Measurements from ENCODE around the gene CPT1A.

The CPT1A gene

GRCh38 chr11:68828957-68829356 lies 12.8 kb downstream of the CPT1A start:
- DNase-seq, result no peak

- DNase-seq, result no peak
Observed at GRCh38 chr11:68828155-68828931, 13.4 kb downstream of the CPT1A start.

GRCh38 chr11:68827733-68828132 lies 14.0 kb downstream of the CPT1A start:
- DNase-seq, result no peak

GRCh38 chr11:68826726-68827125 lies 15.0 kb downstream of the CPT1A start:
- no peak for DNase-seq

- DNase-seq, result peak; percentile 54 to 67
Observed at GRCh38 chr11:68825571-68825970, 16.1 kb downstream of the CPT1A start.

- DNase-seq, result no peak
Observed at GRCh38 chr11:68822546-68822945, 19.2 kb downstream of the CPT1A start.

GRCh38 chr11:68821670-68822069 lies 20.0 kb downstream of the CPT1A start:
- DNase-seq, result no peak

- DNase-seq, result no peak
Observed at GRCh38 chr11:68819362-68819761, 22.4 kb downstream of the CPT1A start.

GRCh38 chr11:68818181-68818580 lies 23.5 kb downstream of the CPT1A start:
- no peak for DNase-seq

GRCh38 chr11:68817554-68817953 lies 24.2 kb downstream of the CPT1A start:
- no peak for DNase-seq

- peak; percentile 26 to 49 for DNase-seq
Observed at GRCh38 chr11:68816917-68817419, 24.7 kb downstream of the CPT1A start.

- no peak for DNase-seq
Observed at GRCh38 chr11:68816251-68816776, 25.4 kb downstream of the CPT1A start.

GRCh38 chr11:68813773-68814172 lies 27.9 kb downstream of the CPT1A start:
- DNase-seq, result peak in 1 of 2 donors; percentile 19

GRCh38 chr11:68812526-68812925 lies 29.2 kb downstream of the CPT1A start:
- no peak for DNase-seq

GRCh38 chr11:68810164-68810563 lies 31.6 kb downstream of the CPT1A start:
- DNase-seq, result no peak

- DNase-seq, result no peak
Observed at GRCh38 chr11:68809506-68809905, 32.2 kb downstream of the CPT1A start.

GRCh38 chr11:68808787-68809186 lies 32.9 kb downstream of the CPT1A start:
- DNase-seq, result no peak

GRCh38 chr11:68806931-68807844 lies 34.5 kb downstream of the CPT1A start:
- DNase-seq, result no peak

- DNase-seq, result no peak
Observed at GRCh38 chr11:68804786-68805185, 36.9 kb downstream of the CPT1A start.

GRCh38 chr11:68803766-68804165 lies 38.0 kb downstream of the CPT1A start:
- no peak for DNase-seq

GRCh38 chr11:68798221-68798813 lies 43.4 kb downstream of the CPT1A start:
- peak; percentile 20 to 34 for DNase-seq

GRCh38 chr11:68796801-68797200 lies 44.9 kb downstream of the CPT1A start:
- no peak for DNase-seq

- DNase-seq, result no peak
Observed at GRCh38 chr11:68792400-68792966, 49.2 kb downstream of the CPT1A start.

All from CD4-positive, alpha-beta T cell treated with Interleukin-4 for 1 hour (primary cell).